HepG2 (cell line): Measurements from ENCODE around the gene CATSPERE. TPM values are rescaled to one million over a fixed set of nuclear protein-coding genes. Genes with fewer than 3 reads are reported as not detected.

Source experiments
- ATF7 ChIP-seq, 2 experiments: fragments of 450-650 bp in 1 of 2; sonication (generic) in 1 of 2; formaldehyde crosslinking in 1 of 2; IDR thresholded peaks; 2 replicates each; pipeline versions ENCODE4 v1.4.0 to v1.6.1; 2016 to 2020; ENCODE audit warnings: antibody characterized with exemption in 1 of 2, mild to moderate bottlenecking in 1 of 2, missing genetic modification reagents in 1 of 2
- CREM ChIP-seq, 2 experiments: sonication (generic) in 1 of 2; formaldehyde crosslinking in 1 of 2; IDR thresholded peaks; 2 replicates each; pipeline versions ENCODE4 v1.4.0 to v1.6.1; 2016 to 2020; ENCODE audit warnings: antibody characterized with exemption in 1 of 2, mild to moderate bottlenecking in 1 of 2, missing genetic modification reagents in 1 of 2
- ELK4 ChIP-seq: sonication (generic); formaldehyde crosslinking; IDR thresholded peaks from 2 replicates; pipeline ENCODE4 v1.9.0; 2021; ENCODE audit warnings: missing genetic modification reagents, borderline replicate concordance
- GABPA ChIP-seq, 2 experiments: IDR thresholded peaks; 2 replicates each; pipeline ENCODE4 v1.6.1; 2011 to 2016; ENCODE audit warnings: low read depth in 2 of 2, low read length in 1 of 2, missing biosample characterization in 1 of 2, missing genetic modification characterization in 1 of 2
- HIVEP1 ChIP-seq: sonication (generic); formaldehyde crosslinking; IDR thresholded peaks from 2 replicates; pipeline ENCODE4 v1.4.0; 2020; ENCODE audit warnings: mild to moderate bottlenecking, missing genetic modification reagents
- MTF2 ChIP-seq: sonication (generic); formaldehyde crosslinking; IDR thresholded peaks from 2 replicates; pipeline ENCODE4 v1.5.0; 2020; ENCODE audit warnings: missing genetic modification reagents, borderline replicate concordance
- NFATC3 ChIP-seq: sonication (generic); formaldehyde crosslinking; IDR thresholded peaks from 2 replicates; pipeline ENCODE4 v1.5.1; 2020; ENCODE audit warnings: mild to moderate bottlenecking, missing genetic modification reagents
- NFYC ChIP-seq: IDR thresholded peaks from 2 replicates; pipeline ENCODE4 v1.6.1; 2016; ENCODE audit warnings: missing genetic modification reagents, missing compliant biosample characterization
- PAX8 ChIP-seq: sonication (generic); formaldehyde crosslinking; IDR thresholded peaks from 2 replicates; pipeline ENCODE4 v1.8.0; 2022; ENCODE audit warnings: mild to moderate bottlenecking, missing genetic modification reagents, borderline replicate concordance
- PAXIP1 ChIP-seq: sonication (generic); formaldehyde crosslinking; conservative IDR thresholded peaks from 2 replicates; pipeline ENCODE4 v1.4.0; 2020; ENCODE audit warnings: mild to moderate bottlenecking, missing genetic modification reagents, moderate library complexity
- PHF20 ChIP-seq: sonication (generic); formaldehyde crosslinking; IDR thresholded peaks from 2 replicates; pipeline ENCODE4 v1.5.0; 2020; ENCODE audit warnings: mild to moderate bottlenecking, missing genetic modification reagents
- SAP130 ChIP-seq: IDR thresholded peaks from 2 replicates; pipeline ENCODE4 v1.6.1; 2016; ENCODE audit warnings: low read depth
- SMAD3 ChIP-seq: sonication (generic); formaldehyde crosslinking; IDR thresholded peaks from 2 replicates; pipeline ENCODE4 v1.4.0; 2020; ENCODE audit warnings: missing genetic modification reagents
- SOX6 ChIP-seq, 2 experiments: fragments of 450-650 bp in 1 of 2; sonication (generic) in 1 of 2; formaldehyde crosslinking in 1 of 2; IDR thresholded peaks; 2 replicates each; pipeline versions ENCODE4 v1.4.0 to v1.6.1; 2017 to 2020; ENCODE audit warnings: antibody characterized with exemption in 1 of 2, mild to moderate bottlenecking in 1 of 2, missing genetic modification reagents in 1 of 2
- SPEN ChIP-seq: sonication (generic); formaldehyde crosslinking; IDR thresholded peaks from 2 replicates; pipeline ENCODE4 v1.5.1; 2020; ENCODE audit warnings: low read depth, mild to moderate bottlenecking, missing genetic modification reagents
- ZNF10 ChIP-seq: sonication (generic); formaldehyde crosslinking; IDR thresholded peaks from 2 replicates; pipeline ENCODE4 v1.4.0; 2020; ENCODE audit warnings: mild to moderate bottlenecking, low read depth, missing genetic modification reagents, borderline replicate concordance
- ZNF180 ChIP-seq: sonication (generic); formaldehyde crosslinking; IDR thresholded peaks from 2 replicates; pipeline ENCODE4 v1.4.0; 2020; ENCODE audit warnings: low read depth, missing genetic modification reagents, borderline replicate concordance
- ZNF251 ChIP-seq: sonication (generic); formaldehyde crosslinking; IDR thresholded peaks from 2 replicates; pipeline ENCODE4 v1.9.0; 2021; ENCODE audit warnings: mild to moderate bottlenecking, missing genetic modification reagents
- ZNF350 ChIP-seq: sonication (generic); formaldehyde crosslinking; IDR thresholded peaks from 2 replicates; pipeline ENCODE4 v1.4.0; 2020; ENCODE audit warnings: mild to moderate bottlenecking, low read depth, missing genetic modification reagents, borderline replicate concordance
- ZNF788 ChIP-seq: sonication (generic); formaldehyde crosslinking; IDR thresholded peaks from 2 replicates; pipeline ENCODE4 v1.5.0; 2020; ENCODE audit warnings: mild to moderate bottlenecking, missing genetic modification reagents, borderline replicate concordance
- ZNF83 ChIP-seq: sonication (generic); formaldehyde crosslinking; IDR thresholded peaks from 2 replicates; pipeline ENCODE4 v1.4.0; 2020; ENCODE audit warnings: missing genetic modification reagents, mild to moderate bottlenecking, borderline replicate concordance
- polyA plus RNA-seq, 8 experiments: library from polyadenylated mRNA; depleted of rRNA in 3 of 8; stranded (reverse) in 7 of 8; unstranded in 1 of 8; fragments of >200 nt; fragmentation: Illumina TruSeq in 4 of 8; extraction: Trizol in 4 of 8; gene quantifications; 2 replicates each; pipeline versions ENCODE4 v1.2.1 to v1.2.3, GENCODE V29; 2011 to 2016; ENCODE audit warnings: low read depth in 4 of 8, missing spikeins in 1 of 8, mixed read lengths in 1 of 8; ENCODE audit not compliant: insufficient read depth in 1 of 8
- total RNA-seq, 5 experiments: library from RNA; depleted of rRNA; stranded (reverse); fragments of >200 nt; fragmentation: Illumina TruSeq; extraction: Trizol; gene quantifications; 2 replicates each; pipeline ENCODE4 v1.2.3, GENCODE V29; 2016; ENCODE audit warnings: low read depth in 1 of 5
- TF ChIP-seq, protein P1 (sequence below): sonication (generic); formaldehyde crosslinking; IDR thresholded peaks from 2 replicates; pipeline ENCODE4 v1.9.0; 2022; ENCODE audit warnings: low read depth, missing genetic modification reagents

CATSPERE gene
- total and polyA plus RNA-seq, 2 of the 13 experiments (the other 11 are each of a cell fraction or from before 2014, with no cell fraction given): 0.34 to 0.51 TPM

DNA sequence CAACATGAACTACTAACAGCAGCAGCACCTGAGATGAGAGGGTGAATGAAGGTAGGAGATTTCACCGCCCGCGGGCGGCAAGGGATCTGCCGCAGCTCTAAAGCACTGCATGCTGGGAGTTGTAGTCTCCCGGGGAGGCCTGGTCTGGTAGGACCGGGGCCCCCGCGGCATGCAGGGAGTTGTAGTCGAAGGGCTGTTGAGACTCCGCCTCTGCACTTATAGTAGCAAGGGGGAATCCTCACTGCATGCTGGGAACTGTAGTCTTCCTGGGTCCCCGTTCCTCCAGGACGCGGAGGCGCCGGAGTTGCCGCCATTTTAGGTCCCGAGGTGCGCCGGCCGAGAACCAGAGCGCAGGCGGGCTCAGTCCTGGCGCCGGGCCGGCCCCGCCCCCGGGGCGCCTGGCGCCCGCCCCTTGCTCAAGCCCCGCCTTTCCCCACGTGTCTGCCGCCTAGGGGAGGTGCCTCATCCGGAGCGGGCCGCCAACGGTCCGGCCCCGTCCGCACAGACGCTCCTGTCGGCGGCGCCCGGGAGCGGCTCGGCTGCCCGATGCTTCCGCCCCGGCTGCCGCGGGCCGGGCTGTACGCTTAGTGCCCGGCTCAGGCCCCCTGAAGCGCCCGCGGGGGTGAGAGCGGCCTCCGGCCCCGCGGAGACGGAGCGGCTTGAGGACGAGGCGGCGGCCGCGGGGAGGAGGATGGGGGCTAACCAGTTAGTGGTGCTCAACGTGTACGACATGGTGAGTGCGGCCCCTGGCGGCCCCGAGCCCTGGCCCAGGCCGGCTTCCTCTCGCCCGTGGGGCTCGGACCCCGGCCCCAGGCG is 191.8 kb downstream of the CATSPERE start, which contains the start of gene DESI2 (continued):
- no peak for TF ChIP-seq HIVEP1 (CRISPR knock-in tag)
- no peak for TF ChIP-seq MTF2
- TF ChIP-seq ZNF788: peak; percentile 29; the same call in 1 of the 2 replicates
- peak; percentile 44 for TF ChIP-seq PAXIP1 (CRISPR knock-in tag)
- TF ChIP-seq PAX8 (CRISPR knock-in tag): 0 out of 2 replicates have a peak, but pooled peaks have one; percentile 47
- no peak for TF ChIP-seq ZNF180 (CRISPR knock-in tag)
- no peak for TF ChIP-seq ZNF83
- no peak for TF ChIP-seq NFATC3
- TF ChIP-seq CREM (IDR thresholded peaks at IDR 0.05): peak; percentile 98
- TF ChIP-seq CREM (CRISPR knock-in tag; IDR thresholded peaks at IDR 0.05): no peak
- TF ChIP-seq SOX6 (IDR thresholded peaks at IDR 0.05): no peak
- no peak; the same call in none of the 2 replicates for TF ChIP-seq SOX6 (CRISPR knock-in tag; IDR thresholded peaks at IDR 0.05)
- no peak; the same call in 1 of the 2 replicates for TF ChIP-seq PHF20 (CRISPR knock-in tag)
- peak; percentile 79 for TF ChIP-seq NFYC (CRISPR knock-in tag)
- TF ChIP-seq ZNF10 (CRISPR knock-in tag): no peak
- no peak for TF ChIP-seq ATF7 (IDR thresholded peaks at IDR 0.05)
- no peak for TF ChIP-seq ATF7 (CRISPR knock-in tag; IDR thresholded peaks at IDR 0.05)
- peak; percentile 48 for TF ChIP-seq GABPA (IDR thresholded peaks at IDR 0.05; ENCODE audit: low read depth, low read length)
- TF ChIP-seq GABPA (CRISPR knock-in tag; IDR thresholded peaks at IDR 0.05; ENCODE audit: low read depth): peak; percentile 88
- TF ChIP-seq SMAD3 (CRISPR knock-in tag): peak; percentile 41; the same call in 1 of the 2 replicates
- no peak for TF ChIP-seq ELK4 (CRISPR knock-in tag)
- peak; percentile 83 for TF ChIP-seq SAP130
- no peak for TF ChIP-seq ZNF251 (CRISPR knock-in tag)
- TF ChIP-seq ZNF350: no peak
- TF ChIP-seq SPEN: peak; percentile 89
- TF ChIP-seq, protein P1, sequence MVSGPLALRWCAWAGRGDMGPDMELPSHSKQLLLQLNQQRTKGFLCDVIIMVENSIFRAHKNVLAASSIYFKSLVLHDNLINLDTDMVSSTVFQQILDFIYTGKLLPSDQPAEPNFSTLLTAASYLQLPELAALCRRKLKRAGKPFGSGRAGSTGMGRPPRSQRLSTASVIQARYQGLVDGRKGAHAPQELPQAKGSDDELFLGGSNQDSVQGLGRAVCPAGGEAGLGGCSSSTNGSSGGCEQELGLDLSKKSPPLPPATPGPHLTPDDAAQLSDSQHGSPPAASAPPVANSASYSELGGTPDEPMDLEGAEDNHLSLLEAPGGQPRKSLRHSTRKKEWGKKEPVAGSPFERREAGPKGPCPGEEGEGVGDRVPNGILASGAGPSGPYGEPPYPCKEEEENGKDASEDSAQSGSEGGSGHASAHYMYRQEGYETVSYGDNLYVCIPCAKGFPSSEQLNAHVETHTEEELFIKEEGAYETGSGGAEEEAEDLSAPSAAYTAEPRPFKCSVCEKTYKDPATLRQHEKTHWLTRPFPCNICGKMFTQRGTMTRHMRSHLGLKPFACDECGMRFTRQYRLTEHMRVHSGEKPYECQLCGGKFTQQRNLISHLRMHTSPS (CRISPR knock-in tag): no peak
